ENCODE results near the gene SGIP1. TPM values are rescaled to one million over a fixed set of nuclear protein-coding genes. Genes with fewer than 3 reads are reported as not detected.

The SGIP1 gene
- total and polyA plus RNA-seq, 2 of the 8 experiments (the other 6 are each of a cell fraction or from before 2014, with no cell fraction given), result 1.4 to 2.1 TPM

DNA sequence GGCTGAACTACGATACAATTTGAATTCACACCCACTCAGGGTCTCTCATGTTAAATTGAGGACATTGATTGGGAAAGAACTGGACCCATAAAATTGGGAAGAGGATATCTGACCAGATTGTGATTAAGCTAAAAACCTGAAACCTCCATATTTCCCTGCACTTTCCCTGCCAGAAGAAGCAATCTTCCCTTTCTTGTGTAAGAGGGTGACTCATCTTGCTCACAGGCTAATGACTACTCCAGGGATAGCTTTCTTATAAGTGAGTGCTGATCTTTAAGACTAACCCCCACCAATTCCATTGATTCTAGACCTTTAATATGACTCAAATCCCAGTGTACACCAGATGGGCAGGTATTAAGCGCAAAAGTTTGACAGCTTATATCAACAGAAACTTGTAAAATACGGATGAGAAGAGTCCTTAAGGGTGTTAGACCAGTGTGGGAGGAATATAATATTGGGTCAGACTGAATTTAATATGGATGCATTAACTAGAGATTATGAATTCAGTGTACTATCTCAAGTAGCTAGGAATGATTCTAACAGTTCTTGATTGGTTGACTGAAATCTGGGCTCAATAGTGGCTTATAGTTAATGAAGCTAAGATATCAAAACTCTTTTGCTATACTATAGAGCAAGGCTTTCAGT is 12.1 kb upstream of the SGIP1 start:
- Histone ChIP-seq H2BK120ac (replicated peaks; ENCODE audit: low read depth, low read length) (no peak overlapping the region), H3K27me3 (replicated peaks in 1 of 4; ENCODE audit: control insufficient read depth in 3 of 4, extremely low read depth in 1 of 4, insufficient read depth in 3 of 4, low read length in 3 of 4) (no peaks in the 10 kb centered on the region), H4K5ac (ENCODE audit: insufficient read length, low read depth, low read length) (no peak overlapping the region), H2BK12ac (ENCODE audit: low read depth, low read length) (no peak overlapping the region), H3K4me3 (ENCODE audit: extremely low read depth in 1 of 4, insufficient read depth in 2 of 4, low read depth in 3 of 4, low read length in 4 of 4) (no peak overlapping the region), H3K27ac (ENCODE audit: low read depth, low read length) (no peak overlapping the region), H3K23ac (ENCODE audit: insufficient read length) (no peak overlapping the region), H3K4me1 (replicated peaks in 1 of 4; ENCODE audit: control insufficient read depth in 3 of 4, insufficient read depth in 4 of 4, low read length in 3 of 4) (no peaks in the 10 kb centered on the region), H3K79me2 (ENCODE audit: control insufficient read depth in 1 of 2, insufficient read depth in 2 of 2, low read length in 2 of 2) (no peaks in the 10 kb centered on the region), H3K9me3 (ENCODE audit: insufficient read depth in 2 of 2, low read depth in 1 of 2, low read length in 1 of 2) (no peaks in the 10 kb centered on the region; a peak in 1 of 4 replicates), H2BK20ac (ENCODE audit: low read length) (no peak overlapping the region), H2BK5ac (ENCODE audit: low read depth, low read length) (no peak overlapping the region), H4K8ac (ENCODE audit: extremely low read depth, insufficient read depth, low read length) (no peak overlapping the region), H2AFZ (ENCODE audit: low read length) (no peak overlapping the region), H3K4ac (replicated peaks; ENCODE audit: insufficient read length, low read depth, low read length) (no peak overlapping the region), H3K79me1 (ENCODE audit: low read depth, low read length) (no peaks in the 10 kb centered on the region), H2AK5ac (ENCODE audit: low read depth, low read length) (no peak overlapping the region), H3K9ac (replicated peaks in 1 of 4; ENCODE audit: extremely low read depth in 1 of 4, low read depth in 3 of 4, low read length in 3 of 4) (no peak overlapping the region), H2BK15ac (ENCODE audit: low read length) (no peak overlapping the region), H3K18ac (ENCODE audit: extremely low read depth, low read length) (no peak overlapping the region), H4K20me1 (replicated peaks in 1 of 2; ENCODE audit: control insufficient read depth in 1 of 2, insufficient read depth in 2 of 2, low read length in 2 of 2) (no peaks in the 10 kb centered on the region), H3K56ac (replicated peaks; ENCODE audit: insufficient read length, low read depth, low read length) (no peak overlapping the region), H3K4me2 (ENCODE audit: insufficient read depth in 1 of 2, low read depth in 2 of 2, low read length in 2 of 2) (no peak overlapping the region), H3K36me3 (ENCODE audit: control insufficient read depth in 2 of 4, insufficient read depth in 4 of 4, low read length in 3 of 4) (no peaks in the 10 kb centered on the region), H4K91ac (replicated peaks; ENCODE audit: insufficient read length, low read length) (no peak overlapping the region), H3K23me2 (ENCODE audit: low read depth, low read length) (no peaks in the 10 kb centered on the region), H3K14ac (ENCODE audit: insufficient read length) (no peak overlapping the region)
- TF ChIP-seq YY1 (IDR thresholded peaks at IDR 0.05; ENCODE audit: low read depth, low read length) (no peak), RNF2 (IDR thresholded peaks at IDR 0.05; ENCODE audit: borderline replicate concordance, low read depth, low read length, missing control alignments, poor library complexity, severe bottlenecking) (no peak), CTBP2 (IDR thresholded peaks at IDR 0.05; ENCODE audit: borderline replicate concordance, insufficient read depth, insufficient read length, low read length) (no peak), SP1 (IDR thresholded peaks at IDR 0.05; ENCODE audit: low read depth, low read length) (no peak)
- 90% methylated on average over 3 of the region's 3 CpGs; no CpG with 5 or more reads in 1 of the 2 experiments for WGBS, 2 experiments (ENCODE audit: extremely low coverage in 1 of 2, insufficient coverage in 1 of 2, insufficient read length in 1 of 2, insufficient replicate concordance in 2 of 2, low coverage in 1 of 2, low lambda C conversion rate in 2 of 2, missing lambda C conversion rate in 1 of 2)
- CTCF ChIA-PET (ENCODE audit: partially characterized antibody), result interaction anchor here (1.3 kb wide), 1 partner anchor 15 kb away, joined by 5 read pairs; no protein-coding TSS in a partner anchor
- DNase-seq (ENCODE audit: low read depth in 1 of 2, low spot score in 2 of 2) (no peak), FAIRE-seq (no peak)
- POLR2A ChIA-PET (ENCODE audit: partially characterized antibody), result no interaction called here
